Measurements from ENCODE around the gene ZBTB40.

Gene ZBTB40

GRCh38 chr1:22562584-22563583 is 111.2 kb downstream of the ZBTB40 start, which contains the start of gene EPHA8:
TSS of gene EPHA8 (plus strand) at chr1:22563489. CDS start at chr1:22563636, 147 bp downstream.
- DNase-seq (ENCODE audit: low read depth): no peak

GRCh38 chr1:22563671-22564602 is 112.3 kb downstream of the ZBTB40 start:
- DNase-seq (ENCODE audit: low read depth): no peak

- no peak for DNase-seq (ENCODE audit: low read depth)
Observed at GRCh38 chr1:22566161-22566560, 114.5 kb downstream of the ZBTB40 start.

GRCh38 chr1:22567197-22567596 is 115.5 kb downstream of the ZBTB40 start:
- DNase-seq (ENCODE audit: low read depth): no peak

- no peak for DNase-seq (ENCODE audit: low read depth)
Observed at GRCh38 chr1:22567994-22568393, 116.3 kb downstream of the ZBTB40 start.

- no peak for DNase-seq (ENCODE audit: low read depth)
Observed at GRCh38 chr1:22569269-22569668, 117.6 kb downstream of the ZBTB40 start.

- no peak for DNase-seq (ENCODE audit: low read depth)
Observed at GRCh38 chr1:22570140-22570909, 118.7 kb downstream of the ZBTB40 start.

GRCh38 chr1:22572818-22573217 is 121.2 kb downstream of the ZBTB40 start:
- no peak for DNase-seq (ENCODE audit: low read depth)

- no peak for DNase-seq (ENCODE audit: low read depth)
Observed at GRCh38 chr1:22573237-22573636, 121.6 kb downstream of the ZBTB40 start.

GRCh38 chr1:22575532-22576149 is 124.0 kb downstream of the ZBTB40 start:
- no peak for DNase-seq (ENCODE audit: low read depth)

- DNase-seq (ENCODE audit: low read depth): no peak
Observed at GRCh38 chr1:22576150-22576544, 124.5 kb downstream of the ZBTB40 start.

GRCh38 chr1:22576617-22577016 is 125.0 kb downstream of the ZBTB40 start:
- DNase-seq (ENCODE audit: low read depth): no peak

- no peak for DNase-seq (ENCODE audit: low read depth)
Observed at GRCh38 chr1:22578732-22579361, 127.2 kb downstream of the ZBTB40 start.

- no peak for DNase-seq (ENCODE audit: low read depth)
Observed at GRCh38 chr1:22579541-22580155, 128.0 kb downstream of the ZBTB40 start.
